ENCODE results near the gene KLC3. TPM values are rescaled to one million over a fixed set of nuclear protein-coding genes. Genes with fewer than 3 reads are reported as not detected.

Gene KLC3
- total RNA-seq, 1 experiment from 2014 or later: 0.49 TPM

- no peaks in the 10 kb centered on the region for H3K36me3 ChIP-seq (ENCODE audit: control insufficient read depth, insufficient read depth, low read length)
- POLR2A ChIA-PET: no interaction called here
- ATAC-seq: no peak
- H3K4me3 ChIP-seq (ENCODE audit: low read depth in 2 of 2, low read length in 2 of 2): 0 out of 4 replicates have a peak within 1 kb of the TSS, but pooled peaks of 1 of the 2 experiments have one; percentile 0
- no peaks in the 10 kb centered on the region for H3K9me3 ChIP-seq (ENCODE audit: control insufficient read depth, insufficient read depth, low read depth, low read length)
- H3K27me3 ChIP-seq (ENCODE audit: control insufficient read depth, insufficient read depth, low read length): no peaks in the 10 kb centered on the region
- BruUV-seq (replicated peaks): no TSS peak
- in situ Hi-C loops (cut with HindIII; ENCODE audit: low pct_unique_long_range_greater_than_20kb, low sequenced_read_pairs): no loop called here
- no peak for DNase-seq (ENCODE audit: low read depth, low spot score)
- intact Hi-C loops (cut with micrococcal nuclease; ENCODE audit: unreplicated experiment): loop anchor here (10.0 kb wide), 1 partner anchor 68 kb away; the partner anchor contains the start of gene MARK4
- no peak within 1 kb of the TSS for H3K27ac ChIP-seq (ENCODE audit: low read length)
- H3K4me1 ChIP-seq (ENCODE audit: control insufficient read depth, insufficient read depth, low read length): peaks cover 10% of the 10 kb centered on the region
- CTCF ChIA-PET: no interaction called here
- TF ChIP-seq TCF7L2 (IDR thresholded peaks at IDR 0.05; ENCODE audit: low read depth, low read length): no peak
These were observed 17.7 kb upstream of the KLC3 start, which contains the start of gene CKM for GRCh38 chr19:45322744-45323281. CKM (minus strand) TSS chr19:45322875; CDS start chr19:45319713, 3,162 bp downstream.

DNA sequence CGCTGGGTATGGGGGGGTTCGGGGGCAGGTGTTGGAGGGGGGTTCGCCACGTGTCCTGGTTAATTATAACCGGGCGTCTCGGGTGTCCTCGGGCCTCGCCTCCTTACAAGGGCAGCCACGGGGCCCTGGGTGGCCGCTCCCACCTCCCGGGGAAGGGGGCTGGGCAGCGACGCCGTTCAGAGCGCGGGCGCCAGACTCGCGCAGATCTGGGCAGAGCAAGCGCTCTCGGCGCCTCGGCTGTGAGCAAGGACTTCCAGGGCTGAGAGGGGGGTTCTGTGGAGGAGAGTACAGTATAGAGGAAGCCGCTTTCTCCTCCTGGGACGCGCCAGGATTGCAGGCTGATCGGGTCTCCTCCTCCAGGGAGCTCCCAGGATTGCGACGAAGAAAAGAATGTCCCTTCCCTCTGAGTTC lies 16.9 kb upstream of the KLC3 start:
- no peak for TF ChIP-seq SIN3A (IDR thresholded peaks at IDR 0.05; ENCODE audit: borderline replicate concordance, insufficient read depth, low read depth, low read length)
- TF ChIP-seq, protein P1, sequence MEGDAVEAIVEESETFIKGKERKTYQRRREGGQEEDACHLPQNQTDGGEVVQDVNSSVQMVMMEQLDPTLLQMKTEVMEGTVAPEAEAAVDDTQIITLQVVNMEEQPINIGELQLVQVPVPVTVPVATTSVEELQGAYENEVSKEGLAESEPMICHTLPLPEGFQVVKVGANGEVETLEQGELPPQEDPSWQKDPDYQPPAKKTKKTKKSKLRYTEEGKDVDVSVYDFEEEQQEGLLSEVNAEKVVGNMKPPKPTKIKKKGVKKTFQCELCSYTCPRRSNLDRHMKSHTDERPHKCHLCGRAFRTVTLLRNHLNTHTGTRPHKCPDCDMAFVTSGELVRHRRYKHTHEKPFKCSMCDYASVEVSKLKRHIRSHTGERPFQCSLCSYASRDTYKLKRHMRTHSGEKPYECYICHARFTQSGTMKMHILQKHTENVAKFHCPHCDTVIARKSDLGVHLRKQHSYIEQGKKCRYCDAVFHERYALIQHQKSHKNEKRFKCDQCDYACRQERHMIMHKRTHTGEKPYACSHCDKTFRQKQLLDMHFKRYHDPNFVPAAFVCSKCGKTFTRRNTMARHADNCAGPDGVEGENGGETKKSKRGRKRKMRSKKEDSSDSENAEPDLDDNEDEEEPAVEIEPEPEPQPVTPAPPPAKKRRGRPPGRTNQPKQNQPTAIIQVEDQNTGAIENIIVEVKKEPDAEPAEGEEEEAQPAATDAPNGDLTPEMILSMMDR (IDR thresholded peaks at IDR 0.05): no peak
- Histone ChIP-seq H3K27me3 (ENCODE audit: control insufficient read depth, insufficient read depth, low read length) (no peaks in the 10 kb centered on the region), H3K9me3 (ENCODE audit: control insufficient read depth, insufficient read depth, low read depth, low read length) (no peaks in the 10 kb centered on the region), H3K36me3 (ENCODE audit: control insufficient read depth, insufficient read depth, low read length) (no peaks in the 10 kb centered on the region), H3K4me3 (ENCODE audit: low read depth in 2 of 2, low read length in 2 of 2) (0 out of 4 replicates have a peak overlapping the region, but pooled peaks of 1 of the 2 experiments have one; percentile 0), H3K4me1 (ENCODE audit: control insufficient read depth, insufficient read depth, low read length) (peaks cover 10% of the 10 kb centered on the region), H3K27ac (ENCODE audit: low read length) (no peak overlapping the region)
- no TSS peak for BruUV-seq (replicated peaks)
- CTCF ChIA-PET: no interaction called here
- in situ Hi-C loops (cut with HindIII; ENCODE audit: low pct_unique_long_range_greater_than_20kb, low sequenced_read_pairs) (no loop called here), intact Hi-C loops (cut with micrococcal nuclease; ENCODE audit: unreplicated experiment) (loop anchor here (10.0 kb wide), 1 partner anchor 69 kb away; the partner anchor contains the start of gene MARK4)
- no peak for DNase-seq (ENCODE audit: low read depth, low spot score)
- POLR2A ChIA-PET: no interaction called here
- ATAC-seq: peak; percentile 24; the same call in 1 of the 2 replicates

- peaks cover 10% of the 10 kb centered on the region for H3K4me1 ChIP-seq (ENCODE audit: control insufficient read depth, insufficient read depth, low read length)
- in situ Hi-C loops (cut with HindIII; ENCODE audit: low pct_unique_long_range_greater_than_20kb, low sequenced_read_pairs): no loop called here
- no TSS peak for BruUV-seq (replicated peaks)
- no peak overlapping the region for H3K4me3 ChIP-seq (ENCODE audit: low read depth in 2 of 2, low read length in 2 of 2)
- CTCF ChIA-PET: no interaction called here
- ATAC-seq: no peak
- POLR2A ChIA-PET: no interaction called here
- H3K9me3 ChIP-seq (ENCODE audit: control insufficient read depth, insufficient read depth, low read depth, low read length): no peaks in the 10 kb centered on the region
- no peak for TF ChIP-seq POLR2AphosphoS5 (IDR thresholded peaks at IDR 0.05; ENCODE audit: low read depth, low read length)
- no peak for TF ChIP-seq TCF7L2 (IDR thresholded peaks at IDR 0.05; ENCODE audit: low read depth, low read length)
- TF ChIP-seq REST (IDR thresholded peaks at IDR 0.05; ENCODE audit: insufficient read depth in 1 of 2, low read depth in 2 of 2, low read length in 1 of 2): no peak
- TF ChIP-seq, protein P1 (IDR thresholded peaks at IDR 0.05): no peak
- no peak for TF ChIP-seq SIN3A (IDR thresholded peaks at IDR 0.05; ENCODE audit: borderline replicate concordance, insufficient read depth, low read depth, low read length)
- no peaks in the 10 kb centered on the region for H3K36me3 ChIP-seq (ENCODE audit: control insufficient read depth, insufficient read depth, low read length)
- no peaks in the 10 kb centered on the region for H3K27me3 ChIP-seq (ENCODE audit: control insufficient read depth, insufficient read depth, low read length)
- no peak for DNase-seq (ENCODE audit: low read depth, low spot score)
- no peak overlapping the region for H3K27ac ChIP-seq (ENCODE audit: low read length)
- intact Hi-C loops (cut with micrococcal nuclease; ENCODE audit: unreplicated experiment): loop anchor here (10.0 kb wide), 1 partner anchor 70 kb away; the partner anchor contains the start of gene MARK4
These were observed 16.1 kb upstream of the KLC3 start for GRCh38 chr19:45324349-45324907.

All from Panc1 (cell line).